GM19372 (cell line): ENCODE measurements around the gene USP49.

Experiments used
- ATAC-seq: cut with Tn5 transposase; IDR thresholded peaks from one replicate; pipeline ENCODE4 v1.9.1; 2021; ENCODE audit warnings: mild to moderate bottlenecking, low read depth, moderate library complexity; ENCODE audit not compliant: unreplicated experiment

USP49 gene

GRCh38 chr6:41763470-41763869 is 131.7 kb downstream of the USP49 start:
- ATAC-seq, result no peak

DNA sequence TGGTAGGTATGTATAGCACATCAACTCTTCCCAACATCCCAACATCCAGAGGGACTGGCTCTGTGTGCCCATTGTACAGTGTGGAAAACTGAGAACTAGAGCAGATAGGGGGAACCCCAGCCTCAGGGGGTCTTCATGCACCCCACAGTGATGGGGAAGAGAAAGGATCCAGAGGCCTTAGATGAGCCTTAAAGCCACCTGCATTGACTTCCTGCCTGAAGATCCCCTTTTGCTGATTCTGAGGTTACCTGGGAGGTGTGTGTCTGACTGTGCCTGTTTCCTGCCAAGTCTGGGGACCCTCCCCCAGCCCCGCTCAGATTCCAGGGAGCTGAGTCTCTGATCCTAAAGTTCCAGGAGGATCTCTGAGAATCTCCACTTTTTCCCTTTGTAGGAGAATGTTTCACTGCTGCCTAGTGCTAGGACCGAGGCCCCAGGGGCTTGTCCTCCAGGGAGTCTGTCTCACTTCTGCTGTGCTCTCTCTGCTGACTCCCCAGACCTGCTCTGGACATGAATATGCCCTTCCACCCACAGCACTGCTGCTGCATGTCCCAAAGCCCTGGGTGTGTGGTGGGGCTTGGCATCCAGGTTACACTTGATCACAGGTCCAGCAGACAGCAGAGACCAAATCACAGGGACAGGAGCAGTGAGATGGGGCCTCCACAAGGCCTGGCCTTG is 135.1 kb downstream of the USP49 start:
- no peak for ATAC-seq

GRCh38 chr6:41759106-41759904 is 135.9 kb downstream of the USP49 start:
- no peak for ATAC-seq

DNA sequence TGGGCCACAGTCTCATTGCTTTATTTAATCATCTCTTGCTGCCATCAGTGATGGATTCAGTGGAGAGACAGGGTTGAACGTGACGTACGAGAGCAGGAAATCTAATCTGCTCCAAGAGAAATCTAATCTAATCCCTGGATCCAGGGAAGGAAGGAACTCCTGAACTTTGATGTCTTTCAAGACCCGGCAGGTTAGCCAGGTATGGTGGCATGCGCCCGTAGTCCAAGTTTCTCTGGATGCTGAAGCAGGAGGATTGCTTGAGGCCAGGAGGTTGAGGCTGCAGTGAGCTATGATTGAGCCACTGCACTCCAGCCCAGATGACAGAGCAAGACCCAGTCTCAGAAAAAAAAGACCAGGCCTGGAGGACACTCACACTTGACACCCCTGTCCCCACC is 136.5 kb downstream of the USP49 start:
- ATAC-seq, result no peak

DNA sequence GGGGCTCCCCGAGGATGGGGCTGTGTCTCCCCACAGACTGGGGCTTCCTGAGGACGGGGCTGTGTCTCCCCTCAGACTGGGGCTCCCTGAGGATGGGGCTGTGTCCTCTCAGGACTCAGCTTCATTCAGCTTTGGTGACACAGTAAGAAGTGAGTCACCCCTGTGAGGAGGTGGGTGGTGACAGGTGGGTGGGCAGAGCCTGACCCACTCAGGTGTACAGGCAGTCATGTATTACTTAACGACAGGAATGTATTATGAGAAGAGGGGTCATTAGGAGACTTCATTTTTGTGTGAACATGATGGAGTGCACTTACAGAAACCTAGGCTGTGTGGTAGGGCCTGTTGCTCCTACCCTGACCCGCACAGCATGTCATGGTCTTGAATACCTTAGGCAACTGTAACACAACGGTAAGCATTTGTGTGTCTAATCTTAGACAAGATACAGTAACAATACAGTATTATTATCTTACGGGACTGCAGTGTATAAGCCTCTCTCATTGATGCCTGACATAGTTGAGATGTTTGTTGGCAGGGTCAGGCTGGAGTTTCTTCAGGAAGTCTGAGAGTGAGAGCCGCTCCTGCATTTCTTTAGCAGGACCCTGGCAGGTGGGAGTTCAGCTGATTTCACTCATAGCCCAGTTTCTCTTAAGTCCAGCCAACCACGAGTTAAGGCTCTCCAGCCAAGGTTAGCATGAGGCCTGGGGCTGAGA is 137.1 kb downstream of the USP49 start:
- no peak for ATAC-seq

DNA sequence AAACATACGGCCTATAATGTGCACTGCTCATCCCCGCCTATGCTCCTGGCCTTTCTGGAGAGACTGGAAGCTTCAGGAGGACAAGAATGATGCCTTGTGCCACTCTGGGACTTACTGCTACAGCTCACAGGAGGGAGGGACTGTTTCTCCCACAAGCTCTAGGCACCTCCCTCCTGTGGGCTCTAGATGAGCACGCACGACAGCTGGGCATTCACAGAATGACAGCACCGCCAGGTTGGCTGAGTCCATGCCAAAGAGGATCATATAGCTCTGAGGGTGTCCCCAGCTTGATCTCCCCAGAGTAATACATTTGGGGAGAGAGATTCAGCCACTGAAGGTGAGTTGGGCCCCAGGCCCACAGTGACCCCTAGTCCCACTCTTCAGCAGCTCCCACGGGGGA is 137.9 kb downstream of the USP49 start:
- ATAC-seq, result no peak

GRCh38 chr6:41756354-41756753 is 138.8 kb downstream of the USP49 start:
- no peak for ATAC-seq

DNA sequence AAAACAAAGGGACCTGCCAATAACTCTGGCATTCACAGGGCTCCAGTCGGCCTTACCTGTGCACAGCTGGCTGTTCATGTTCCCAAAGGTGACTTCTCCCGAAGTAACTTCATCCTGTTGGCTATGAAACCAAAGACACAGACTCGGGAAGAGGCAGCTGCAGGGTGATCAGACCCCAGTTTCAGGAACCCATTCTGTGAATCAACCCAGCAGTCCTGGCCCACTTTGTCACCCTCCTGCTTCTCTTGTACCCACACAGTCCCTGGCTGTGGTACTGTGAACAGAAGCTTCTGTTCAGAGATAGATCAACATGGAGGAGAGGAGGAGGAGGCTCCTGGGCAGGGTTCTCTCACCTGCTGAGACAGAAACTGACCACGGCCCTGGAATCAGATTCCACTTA is 139.3 kb downstream of the USP49 start:
- no peak for ATAC-seq

DNA sequence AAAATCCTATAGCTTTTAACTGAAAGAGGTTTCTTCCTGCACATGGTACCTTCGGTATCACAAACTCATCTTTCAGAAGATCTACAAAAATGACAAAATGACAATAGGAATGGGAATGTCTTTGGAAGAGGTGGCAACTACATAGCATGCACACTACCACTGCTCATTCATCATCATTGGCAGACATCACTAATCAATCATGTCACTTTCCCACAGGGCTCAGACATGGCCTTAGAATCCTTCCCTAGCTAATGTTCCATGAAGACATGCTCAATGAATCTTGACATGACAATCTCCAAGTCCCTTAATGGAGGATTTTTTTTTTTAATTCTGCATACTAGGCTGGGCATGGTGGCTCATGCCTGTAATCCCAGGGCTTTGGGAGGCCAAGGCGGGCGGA is 144.8 kb downstream of the USP49 start:
- ATAC-seq, result no peak

DNA sequence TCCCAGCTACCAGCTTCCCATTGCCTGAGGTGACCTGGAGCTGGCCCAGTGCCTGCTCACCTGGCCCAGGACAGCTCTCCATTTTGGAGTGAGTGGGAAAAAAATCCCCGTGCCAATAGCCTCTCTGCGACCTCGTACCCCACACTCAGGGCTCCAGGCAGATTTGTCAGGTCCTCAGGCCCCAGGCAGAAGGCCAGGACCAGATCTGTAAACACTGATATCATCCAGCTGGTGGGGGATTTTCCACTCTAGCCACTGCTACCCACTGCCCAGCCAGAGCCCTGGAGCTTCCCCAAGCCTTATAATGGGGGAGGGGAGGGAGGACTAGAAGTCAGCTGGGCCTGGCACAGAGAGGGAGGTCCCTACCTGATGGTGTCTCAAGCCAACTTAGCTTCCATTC is 146.6 kb downstream of the USP49 start:
- ATAC-seq, result no peak

GRCh38 chr6:41748102-41748477 is 147.1 kb downstream of the USP49 start:
- no peak for ATAC-seq

GRCh38 chr6:41747256-41748101 is 147.7 kb downstream of the USP49 start, which contains the start of gene PGC:
Gene PGC, minus strand, starts transcription at chr6:41747397. Its CDS starts 63 bp downstream, at chr6:41747334.
- no peak for ATAC-seq

DNA sequence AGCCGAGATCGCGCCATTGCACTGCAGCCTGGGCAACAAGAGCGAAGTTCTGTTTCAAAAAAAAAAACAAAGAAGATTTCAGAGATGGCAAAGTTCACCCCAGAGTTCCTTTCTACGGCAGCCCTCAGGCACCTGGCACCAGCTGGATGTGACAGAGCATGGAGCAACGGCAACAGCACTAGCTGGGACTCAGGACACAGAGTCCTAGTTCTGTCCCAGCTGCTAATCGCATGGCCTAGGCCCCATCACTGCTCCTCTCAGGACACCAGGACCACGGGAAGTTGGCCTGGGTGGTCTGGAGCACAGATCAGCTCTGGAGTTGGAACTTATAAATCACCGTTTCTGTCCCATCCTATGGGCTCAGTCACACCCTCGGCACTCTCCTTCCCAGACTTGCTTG is 149.1 kb downstream of the USP49 start:
- no peak for ATAC-seq

GRCh38 chr6:41744236-41744787 is 150.9 kb downstream of the USP49 start:
- ATAC-seq, result no peak

GRCh38 chr6:41743406-41744235 is 151.6 kb downstream of the USP49 start:
- ATAC-seq, result no peak

DNA sequence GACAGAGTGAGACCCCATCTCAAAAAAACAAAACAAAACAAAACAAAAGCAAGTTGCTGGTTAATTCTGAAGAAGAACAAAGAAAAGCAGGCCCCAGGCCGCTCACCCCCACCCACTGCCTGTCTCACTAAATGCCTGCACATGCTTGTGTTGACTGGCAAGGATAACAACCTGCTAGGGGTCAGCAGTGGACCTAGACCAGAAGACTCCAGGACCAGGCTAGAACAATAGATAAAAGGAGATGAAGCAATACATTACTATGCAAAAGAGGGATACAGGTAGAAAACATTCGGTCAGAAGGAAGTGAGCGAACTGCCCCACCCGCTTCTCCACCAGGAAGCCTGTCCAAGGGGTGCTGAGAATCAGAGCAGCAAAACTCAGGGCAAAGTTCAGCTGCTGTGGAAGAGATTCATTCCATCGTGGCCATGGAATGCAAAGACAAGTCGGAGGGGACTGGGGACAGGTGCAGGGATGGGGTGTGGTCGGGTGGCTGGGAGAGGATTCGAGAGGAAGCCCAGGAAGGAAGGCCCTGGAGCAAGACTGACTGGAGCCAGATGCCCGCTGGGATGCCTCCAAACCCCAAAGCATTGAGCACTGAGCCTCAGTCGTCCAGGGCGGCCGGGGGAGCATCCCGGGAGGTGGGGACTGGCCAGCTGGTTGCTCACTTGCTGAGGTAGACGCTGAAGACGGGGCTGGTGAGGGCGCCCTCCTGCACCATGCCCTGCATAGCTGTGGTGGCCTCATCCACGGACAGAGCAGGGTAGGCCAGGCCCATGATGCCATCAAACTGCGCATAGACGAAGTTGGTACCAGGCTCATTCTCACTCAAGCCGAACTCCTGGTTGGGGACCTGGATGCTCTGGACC is 153.3 kb downstream of the USP49 start:
- ATAC-seq, result no peak

DNA sequence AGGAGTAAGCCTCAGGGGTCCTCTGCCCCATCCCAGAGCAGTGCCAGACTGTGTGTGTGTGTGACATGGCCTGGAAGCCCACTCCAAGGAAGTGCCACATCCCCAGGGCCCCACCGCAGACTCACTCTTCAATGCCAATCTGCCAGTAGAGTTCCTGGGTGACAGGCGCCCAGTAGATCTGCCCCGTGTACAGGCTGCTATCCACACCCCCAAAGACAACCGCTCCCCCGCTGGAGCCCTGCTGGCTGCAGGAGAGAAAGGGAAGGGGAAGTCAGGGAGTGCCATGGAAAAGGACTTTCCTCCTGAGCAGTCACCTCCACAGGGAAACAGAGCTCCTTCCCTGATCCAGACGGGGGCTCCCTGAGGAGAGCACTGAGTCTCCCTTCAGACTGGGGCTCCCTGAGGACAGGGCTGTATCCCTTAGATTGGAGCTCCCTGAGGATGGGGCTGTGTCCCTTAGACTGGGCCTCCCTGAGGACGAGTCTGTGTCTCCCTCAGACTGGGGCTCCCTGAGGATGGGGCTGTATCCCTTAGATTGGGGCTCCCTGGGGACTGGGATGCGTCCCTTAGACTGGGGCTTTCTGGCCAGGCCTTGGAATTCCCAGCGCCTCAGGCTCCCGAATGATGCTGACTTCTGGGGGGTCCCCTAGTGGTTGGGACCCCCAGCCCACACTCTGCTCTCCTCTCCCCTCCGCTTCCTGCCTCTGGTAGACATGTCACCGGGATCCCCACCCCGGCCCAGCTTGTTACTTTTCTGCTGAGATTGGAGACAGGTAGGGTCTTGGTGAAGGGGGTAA is 154.6 kb downstream of the USP49 start:
- ATAC-seq, result no peak
